HG02840 (cell line): ENCODE results near the gene TRHDE.
"Not testable (repeated sequence)": the region's sequence is repeated elsewhere in the genome, so short reads cannot be mapped to it uniquely, and the experiment has no call there.

ENCODE experiments used
- ATAC-seq: cut with Tn5 transposase; IDR thresholded peaks from one replicate; pipeline ENCODE4 v1.9.1; 2021; ENCODE audit warnings: mild to moderate bottlenecking, moderate library complexity, moderate number of reproducible peaks; ENCODE audit not compliant: unreplicated experiment, low FRiP score

TRHDE gene

GRCh38 chr12:72712025-72712424, 439.9 kb downstream of the TRHDE start:
- ATAC-seq: not testable (repeated sequence)

- no peak for ATAC-seq
Observed at GRCh38 chr12:72716221-72716620, 444.1 kb downstream of the TRHDE start.

GRCh38 chr12:72717036-72717435, 444.9 kb downstream of the TRHDE start:
- no peak for ATAC-seq
